HUDEP-2 (cell line): ENCODE measurements around the gene LIPA.
"Not testable (repeated sequence)": the region's sequence is repeated elsewhere in the genome, so short reads cannot be mapped to it uniquely, and the experiment has no call there.

Experiments
- DNase-seq, 76 experiments: peaks; one replicate each; lab custom pipeline; 2025; ENCODE audit not compliant: unreplicated experiment in 76 of 76; lab: John Stamatoyannopoulos, UW

Gene LIPA

GRCh38 chr10:89213191-89213808 lies 38.3 kb downstream of the LIPA start:
- peak in 10 of 76 experiments; percentile 1 to 28 (median 12) for DNase-seq

- no peak for DNase-seq
Measured at GRCh38 chr10:89210794-89211425, 40.7 kb downstream of the LIPA start.

DNA sequence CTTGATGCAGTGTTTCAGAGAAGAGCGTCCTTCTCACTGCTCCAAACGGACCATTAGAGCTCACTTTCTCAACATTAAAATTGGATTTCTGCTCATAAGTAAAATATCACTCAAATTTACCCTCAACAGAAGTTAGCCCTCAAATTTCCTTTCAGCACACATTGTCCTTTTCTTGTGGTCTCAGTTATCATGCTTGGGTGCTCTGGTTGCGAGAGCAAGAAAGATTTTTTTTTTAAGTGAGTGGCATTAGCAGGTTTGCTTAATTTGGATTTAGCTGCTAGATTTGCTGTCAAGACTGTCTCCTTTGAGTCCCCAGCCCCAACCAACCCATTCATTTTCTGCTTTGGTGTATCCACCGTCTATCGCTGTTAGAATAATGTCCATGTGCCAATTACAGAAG lies 41.9 kb downstream of the LIPA start:
- DNase-seq: no peak

DNA sequence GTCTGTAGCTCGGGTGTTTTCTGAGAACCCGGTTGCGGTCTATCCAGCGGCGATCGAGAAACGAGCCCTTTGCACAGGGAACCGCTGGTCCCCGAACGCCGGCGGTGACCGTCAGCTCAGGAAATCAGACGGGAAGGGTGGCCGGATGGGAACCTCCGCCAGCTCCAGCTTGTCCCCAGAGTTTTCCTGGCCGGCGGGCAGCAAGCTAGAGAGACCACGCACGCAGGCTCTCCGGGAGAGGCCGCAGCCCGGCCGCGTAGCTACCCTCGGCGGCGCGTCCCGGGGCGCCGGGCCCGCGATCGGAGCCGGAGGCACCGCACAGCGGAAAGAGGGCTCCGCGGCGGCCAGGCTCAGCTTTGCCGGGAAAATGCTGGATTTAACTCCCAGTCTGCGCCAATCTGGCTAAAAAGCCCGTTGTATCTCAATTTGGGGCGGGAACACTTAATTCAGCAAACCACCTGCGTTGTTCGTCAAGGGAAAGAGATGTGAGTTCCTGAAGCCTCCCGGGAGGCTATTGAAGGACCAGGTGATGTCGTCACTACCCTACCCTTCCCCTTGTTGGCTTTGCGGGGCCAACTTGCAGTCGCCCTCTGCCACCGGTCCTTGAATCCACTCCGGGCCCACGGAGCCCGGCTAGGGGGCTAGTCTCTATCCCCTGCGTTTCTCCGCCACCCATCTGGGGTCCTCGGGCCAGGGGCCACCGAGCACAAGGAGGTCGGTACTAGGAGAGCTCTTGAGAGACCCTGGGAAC lies 43.6 kb downstream of the LIPA start:
- DNase-seq: no peak

DNA sequence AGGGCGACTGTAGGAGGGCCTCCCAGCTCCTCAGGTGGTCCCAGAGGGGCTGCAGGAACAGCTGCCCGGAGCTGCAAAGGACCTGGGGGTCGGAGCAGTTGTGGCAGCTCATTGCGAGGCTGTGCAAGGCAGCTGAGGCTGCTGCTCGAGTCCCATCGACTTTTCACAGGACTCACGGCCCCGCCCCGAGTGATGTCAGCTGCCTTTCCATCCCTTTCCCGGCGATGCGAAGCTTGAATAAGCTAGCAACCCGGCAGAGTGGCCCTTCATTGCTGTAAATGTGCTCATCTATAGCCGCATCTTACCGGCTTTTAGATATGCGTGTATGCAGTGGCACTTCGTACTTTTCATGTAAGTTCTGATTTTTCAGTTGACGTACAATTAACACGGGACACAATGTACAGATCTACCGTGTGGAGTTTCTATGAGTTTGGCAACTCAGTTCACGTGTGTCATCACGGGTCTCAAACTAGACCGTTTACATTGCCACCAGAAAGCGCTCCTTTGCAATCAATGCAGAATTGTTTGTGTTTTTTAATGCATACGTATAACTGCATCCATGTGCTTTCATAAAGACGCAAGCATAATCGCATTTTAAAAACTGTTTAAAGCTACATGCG lies 44.3 kb downstream of the LIPA start, which contains the start of gene CH25H:
Gene CH25H, minus strand, starts transcription at position 137 of the 620 bp plus-strand sequence. Its CDS starts 25 bp downstream, at position 112.
- DNase-seq: peak in 1 of 76 experiments; percentile 1

GRCh38 chr10:89206402-89207180 lies 45.0 kb downstream of the LIPA start:
- DNase-seq: no peak

DNA sequence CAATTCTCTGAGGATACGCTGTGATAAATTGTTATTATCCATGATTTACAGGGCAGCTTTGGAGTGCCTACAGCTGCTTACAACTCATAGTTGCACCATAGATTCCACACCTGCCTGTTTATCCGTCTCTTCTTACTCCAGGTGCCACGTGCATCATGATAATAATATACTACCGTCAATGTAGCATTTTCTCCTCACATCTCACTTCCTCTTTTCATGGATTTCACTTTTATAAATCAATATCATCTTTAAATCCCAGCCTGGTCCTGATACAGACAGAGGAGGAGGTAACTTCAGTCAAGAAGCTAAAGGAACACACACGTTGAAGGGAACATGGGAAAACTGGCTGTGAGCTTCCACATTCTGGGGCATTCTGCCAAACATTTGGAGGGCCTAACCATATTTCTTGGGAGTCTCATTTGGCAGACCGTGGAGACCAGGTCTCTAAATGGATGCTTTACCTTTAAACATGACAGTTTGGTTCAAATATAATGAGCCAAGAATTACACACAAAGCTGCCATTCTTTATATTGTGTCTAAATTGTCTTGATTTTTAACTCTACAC lies 46.9 kb downstream of the LIPA start:
- no peak for DNase-seq

DNA sequence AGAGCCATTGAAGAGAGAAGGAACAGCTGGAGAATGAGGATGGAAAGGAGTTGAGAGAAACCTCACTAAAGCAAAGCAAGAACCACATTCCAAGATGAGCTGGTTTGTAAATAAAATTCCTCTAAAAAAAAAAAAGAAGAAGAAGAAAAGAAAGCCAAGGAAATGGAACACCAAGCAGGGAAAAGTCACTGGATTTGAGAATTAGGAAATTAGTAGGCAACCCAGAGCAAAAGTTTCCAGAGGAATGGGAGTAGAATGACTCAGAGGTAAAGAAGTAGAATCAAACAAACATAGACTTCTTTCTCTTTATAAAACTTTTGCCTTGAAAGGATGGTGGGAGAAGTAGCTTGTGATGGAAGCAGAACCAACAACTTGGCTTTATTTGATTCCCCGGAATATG lies 48.3 kb downstream of the LIPA start:
- no peak for DNase-seq

DNA sequence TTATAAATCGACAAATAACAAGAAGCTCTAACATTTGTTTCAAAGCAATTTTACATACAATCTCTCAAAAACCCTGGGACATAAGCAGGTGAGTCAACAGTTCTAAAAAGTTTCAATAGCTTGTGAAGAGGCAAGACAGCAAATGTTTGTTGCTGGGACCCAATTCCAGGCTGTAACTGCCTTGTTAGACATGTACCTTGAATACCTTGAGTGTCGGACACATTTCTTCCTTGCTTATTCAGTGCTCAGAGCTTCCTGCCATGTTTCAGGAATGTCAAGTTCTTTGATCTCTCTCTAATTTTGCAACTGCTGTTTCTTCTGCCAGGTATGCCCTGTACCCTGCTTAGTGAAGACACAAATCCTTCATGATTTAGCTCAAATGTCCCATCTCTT lies 49.5 kb downstream of the LIPA start:
- no peak for DNase-seq

- DNase-seq: no peak
Measured at GRCh38 chr10:89201345-89202032, 50.1 kb downstream of the LIPA start.

GRCh38 chr10:89197473-89197872 lies 54.1 kb downstream of the LIPA start:
- no peak for DNase-seq

- DNase-seq: not testable (repeated sequence)
Measured at GRCh38 chr10:89191301-89191700, 60.3 kb downstream of the LIPA start.

DNA sequence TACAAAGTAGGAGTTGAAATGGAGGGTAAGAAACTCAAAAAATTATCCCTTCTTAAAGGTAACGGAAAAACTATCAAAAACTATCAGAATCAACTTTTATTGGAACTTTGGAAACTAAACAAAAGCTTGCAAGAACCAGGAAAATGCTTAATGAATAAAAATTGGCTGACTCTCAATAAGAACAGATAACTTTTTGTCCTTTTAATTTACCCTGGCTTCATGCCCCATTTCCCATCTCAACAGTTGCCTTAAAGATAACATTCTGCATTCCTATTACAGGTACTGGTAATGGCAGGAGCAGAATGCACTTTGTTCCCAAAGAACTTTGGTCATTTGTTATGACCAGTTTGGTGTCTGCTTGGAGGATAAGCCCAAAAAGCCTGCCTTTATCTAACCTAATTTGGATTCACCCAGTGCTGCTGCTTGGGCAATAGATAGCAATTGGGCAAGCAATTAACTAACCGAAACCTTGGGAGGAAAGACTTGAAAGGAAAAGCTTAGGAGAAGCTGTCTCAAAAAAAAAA lies 62.3 kb downstream of the LIPA start:
- DNase-seq: no peak

DNA sequence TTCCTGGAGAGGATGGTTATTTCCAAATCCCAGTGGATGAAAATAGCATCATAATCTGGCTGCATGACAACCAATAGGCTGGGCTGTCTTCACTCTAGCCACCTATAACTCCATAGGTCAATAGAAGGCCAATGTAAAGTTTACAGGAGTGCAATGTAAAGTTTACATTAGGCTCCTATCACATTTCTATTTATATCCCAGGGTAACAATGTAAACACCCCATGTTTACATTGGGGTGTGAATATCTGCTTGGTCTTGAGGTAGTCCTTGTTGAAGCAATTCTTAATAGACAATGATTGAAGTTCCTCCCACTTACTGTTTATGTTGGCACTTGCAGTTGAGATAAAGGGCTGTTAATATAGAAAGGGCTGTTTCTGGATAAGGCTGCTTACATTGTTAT lies 65.9 kb downstream of the LIPA start:
- DNase-seq: no peak

- DNase-seq: no peak
Measured at GRCh38 chr10:89184638-89185037, 66.9 kb downstream of the LIPA start.

DNA sequence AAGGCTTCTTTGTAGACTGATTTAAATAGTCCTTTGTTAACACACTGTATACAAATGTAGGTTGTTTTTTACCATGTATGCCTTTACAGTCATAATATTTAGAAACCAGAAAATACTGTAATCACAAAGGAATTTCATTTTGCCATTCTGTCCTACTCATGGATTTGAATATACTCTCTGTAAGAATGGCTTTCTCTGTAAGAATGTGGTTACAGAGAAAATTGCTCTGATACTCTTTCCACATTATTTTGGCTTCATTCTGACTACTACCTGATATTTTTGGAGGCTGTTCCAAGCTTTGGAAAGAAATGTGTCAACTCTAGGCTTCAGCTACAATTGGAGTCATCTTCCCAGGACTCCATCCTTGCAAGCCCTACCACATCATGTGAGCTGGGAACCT lies 68.0 kb downstream of the LIPA start:
- no peak for DNase-seq

- DNase-seq: no peak
Measured at GRCh38 chr10:89182894-89183293, 68.7 kb downstream of the LIPA start.

DNA sequence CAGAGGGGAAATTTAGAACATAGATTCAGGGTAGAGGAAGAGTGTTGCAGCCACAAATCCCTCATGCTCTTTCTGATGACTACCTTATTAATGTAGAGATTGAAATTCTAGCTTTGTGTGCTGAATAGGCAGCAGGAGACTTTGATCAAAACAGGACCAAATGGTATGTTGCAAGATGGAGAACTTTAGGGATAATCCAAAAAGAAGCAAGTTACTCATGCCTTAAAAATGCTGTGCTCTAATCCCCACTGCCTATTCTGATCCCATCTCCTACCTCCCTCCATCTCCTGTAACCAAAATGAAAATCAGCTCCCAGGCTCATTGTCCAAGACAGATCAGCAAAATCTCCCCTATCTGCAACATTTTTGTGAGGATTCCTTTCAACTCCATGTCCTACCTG lies 75.8 kb downstream of the LIPA start:
- no peak for DNase-seq

DNA sequence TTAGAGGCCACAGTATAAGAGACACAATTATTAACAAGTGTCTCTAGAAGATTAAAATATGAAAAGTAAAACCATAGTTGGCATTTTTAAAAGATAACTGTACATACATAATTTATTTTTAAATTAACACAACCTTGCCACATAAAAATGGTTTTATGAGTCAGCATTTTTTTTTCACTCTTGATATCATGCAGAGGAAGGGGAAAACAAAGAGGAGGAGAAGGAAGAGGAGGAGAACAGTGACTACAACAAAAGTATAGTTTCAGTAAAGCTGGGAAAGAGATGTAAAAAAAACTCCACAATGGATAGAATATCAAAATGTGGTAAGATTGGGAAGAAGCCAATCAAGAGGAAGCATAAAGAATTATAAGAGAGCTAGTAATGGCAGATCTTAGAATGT lies 78.5 kb downstream of the LIPA start:
- no peak for DNase-seq

- no peak for DNase-seq
Measured at GRCh38 chr10:89171996-89172395, 79.6 kb downstream of the LIPA start.
